Mucosa of stomach (tissue), 1 donor: ENCODE data around the gene STK38.
"Not testable (repeated sequence)": the region's sequence is repeated elsewhere in the genome, so short reads cannot be mapped to it uniquely, and the experiment has no call there.

Experiments used
- H3K27me3 ChIP-seq: one replicate; pipeline ENCODE4 v1.7.0; 2013; ENCODE audit warnings: mild to moderate bottlenecking, low read length; ENCODE audit not compliant: control insufficient read depth, insufficient read depth
- H3K36me3 ChIP-seq: one replicate; pipeline ENCODE4 v1.7.0; 2013; ENCODE audit warnings: low read length; ENCODE audit not compliant: control insufficient read depth, insufficient read depth
- H3K4me1 ChIP-seq: one replicate; pipeline ENCODE4 v1.7.0; 2013; ENCODE audit warnings: mild to moderate bottlenecking, low read length; ENCODE audit not compliant: control insufficient read depth, insufficient read depth
- H3K4me3 ChIP-seq: one replicate; pipeline ENCODE4 v1.7.0; 2013; ENCODE audit warnings: low read length
- H3K9ac ChIP-seq: one replicate; pipeline ENCODE4 v1.7.0; 2013; ENCODE audit warnings: mild to moderate bottlenecking, low read length, moderate library complexity
- H3K9me3 ChIP-seq: one replicate; pipeline ENCODE4 v1.7.0; 2013; ENCODE audit warnings: mild to moderate bottlenecking, low read length, moderate library complexity; ENCODE audit not compliant: control insufficient read depth
- donor health status: Pancreatic carcinoma.

STK38 gene

GRCh38 chr6:36493319-36493718, 54.0 kb downstream of the STK38 start:
- H3K4me1 ChIP-seq, result no peaks in the 10 kb centered on the region
- no peaks in the 10 kb centered on the region for H3K36me3 ChIP-seq
- no peak overlapping the region for H3K9ac ChIP-seq
- no peaks in the 10 kb centered on the region for H3K9me3 ChIP-seq
- H3K27me3 ChIP-seq, result no peaks in the 10 kb centered on the region
- H3K4me3 ChIP-seq, result no peak overlapping the region

GRCh38 chr6:36492621-36493020, 54.7 kb downstream of the STK38 start:
- Histone ChIP-seq H3K4me1 (no peaks in the 10 kb centered on the region), H3K9ac (no peak overlapping the region), H3K27me3 (no peaks in the 10 kb centered on the region), H3K9me3 (no peaks in the 10 kb centered on the region), H3K36me3 (no peaks in the 10 kb centered on the region), H3K4me3 (no peak overlapping the region)

GRCh38 chr6:36492092-36492491, 55.2 kb downstream of the STK38 start:
- Histone ChIP-seq H3K36me3 (no peaks in the 10 kb centered on the region), H3K4me1 (no peaks in the 10 kb centered on the region), H3K9me3 (no peaks in the 10 kb centered on the region), H3K9ac (no peak overlapping the region), H3K27me3 (no peaks in the 10 kb centered on the region), H3K4me3 (no peak overlapping the region)

- H3K9me3 ChIP-seq, result no peaks in the 10 kb centered on the region
- no peaks in the 10 kb centered on the region for H3K4me1 ChIP-seq
- no peak overlapping the region for H3K4me3 ChIP-seq
- no peaks in the 10 kb centered on the region for H3K27me3 ChIP-seq
- no peaks in the 10 kb centered on the region for H3K36me3 ChIP-seq
- no peak overlapping the region for H3K9ac ChIP-seq
These were observed 55.8 kb downstream of the STK38 start for GRCh38 chr6:36491378-36491965.

GRCh38 chr6:36489426-36489825, 57.9 kb downstream of the STK38 start:
- H3K36me3 ChIP-seq, result no peaks in the 10 kb centered on the region
- no peaks in the 10 kb centered on the region for H3K4me1 ChIP-seq
- no peak overlapping the region for H3K4me3 ChIP-seq
- H3K9ac ChIP-seq, result no peak overlapping the region
- no peaks in the 10 kb centered on the region for H3K9me3 ChIP-seq
- H3K27me3 ChIP-seq, result no peaks in the 10 kb centered on the region

- no peaks in the 10 kb centered on the region for H3K27me3 ChIP-seq
- H3K9me3 ChIP-seq, result no peaks in the 10 kb centered on the region
- no peaks in the 10 kb centered on the region for H3K4me1 ChIP-seq
- no peak overlapping the region for H3K4me3 ChIP-seq
- H3K9ac ChIP-seq, result no peak overlapping the region
- no peaks in the 10 kb centered on the region for H3K36me3 ChIP-seq
These were observed 59.1 kb downstream of the STK38 start for GRCh38 chr6:36488221-36488620.

- H3K27me3 ChIP-seq, result no peaks in the 10 kb centered on the region
- H3K9me3 ChIP-seq, result no peaks in the 10 kb centered on the region
- H3K4me3 ChIP-seq, result no peak overlapping the region
- no peaks in the 10 kb centered on the region for H3K36me3 ChIP-seq
- no peak overlapping the region for H3K9ac ChIP-seq
- H3K4me1 ChIP-seq, result no peaks in the 10 kb centered on the region
These were observed 59.6 kb downstream of the STK38 start for GRCh38 chr6:36487698-36488097.

- Histone ChIP-seq H3K36me3 (no peaks in the 10 kb centered on the region), H3K9ac (no peak overlapping the region), H3K27me3 (no peaks in the 10 kb centered on the region), H3K9me3 (no peaks in the 10 kb centered on the region), H3K4me1 (no peaks in the 10 kb centered on the region), H3K4me3 (no peak overlapping the region)
These were observed 62.5 kb downstream of the STK38 start for GRCh38 chr6:36484736-36485135.

- H3K4me3 ChIP-seq, H3K9me3 ChIP-seq, H3K4me1 ChIP-seq, H3K9ac ChIP-seq, H3K36me3 ChIP-seq, H3K27me3 ChIP-seq: not testable (repeated sequence)
These were observed 64.0 kb downstream of the STK38 start for GRCh38 chr6:36483326-36483725.

- no peaks in the 10 kb centered on the region for H3K9me3 ChIP-seq
- no peaks in the 10 kb centered on the region for H3K36me3 ChIP-seq
- H3K27me3 ChIP-seq, result no peaks in the 10 kb centered on the region
- H3K4me1 ChIP-seq, result no peaks in the 10 kb centered on the region
- H3K4me3 ChIP-seq, result no peak overlapping the region
- no peak overlapping the region for H3K9ac ChIP-seq
These were observed 68.0 kb downstream of the STK38 start for GRCh38 chr6:36479256-36479655.

- H3K27me3 ChIP-seq, result no peaks in the 10 kb centered on the region
- no peak overlapping the region for H3K4me3 ChIP-seq
- H3K36me3 ChIP-seq, result no peaks in the 10 kb centered on the region
These were observed 69.2 kb downstream of the STK38 start for GRCh38 chr6:36478051-36478526.

GRCh38 chr6:36469946-36470345, 77.3 kb downstream of the STK38 start:
- Histone ChIP-seq H3K9me3 (no peaks in the 10 kb centered on the region), H3K9ac (no peak overlapping the region), H3K4me3 (no peak overlapping the region), H3K36me3 (no peaks in the 10 kb centered on the region), H3K27me3 (no peaks in the 10 kb centered on the region), H3K4me1 (no peaks in the 10 kb centered on the region)

More at GRCh38 chr6:36478051-36478526, 69.2 kb downstream of the STK38 start:
- Histone ChIP-seq H3K9me3 (no peaks in the 10 kb centered on the region), H3K9ac (no peak overlapping the region), H3K4me1 (no peaks in the 10 kb centered on the region)

- H3K36me3 ChIP-seq, result no peaks in the 10 kb centered on the region
- no peak overlapping the region for H3K9ac ChIP-seq
- no peaks in the 10 kb centered on the region for H3K27me3 ChIP-seq
- no peak overlapping the region for H3K4me3 ChIP-seq
- no peaks in the 10 kb centered on the region for H3K4me1 ChIP-seq
- H3K9me3 ChIP-seq, result no peaks in the 10 kb centered on the region
These were observed 78.1 kb downstream of the STK38 start for GRCh38 chr6:36469148-36469661.
